GM12865 (cell line): Measurements from ENCODE around the gene GPR153.

Experiments used
- DNase-seq: peaks from one replicate; pipeline ENCODE4 v3.0.0; 2010; ENCODE audit warnings: low read depth
- H3K4me3 ChIP-seq: 2 replicates; pipeline ENCODE4 v1.5.1; 2011; ENCODE audit warnings: mild to moderate bottlenecking, low read depth, low read length, control low read depth
- CTCF ChIP-seq: IDR thresholded peaks from 2 replicates; pipeline ENCODE4 v1.5.1; 2011; ENCODE audit warnings: low read length, control low read depth, low read depth, inconsistent platforms; ENCODE audit not compliant: insufficient read depth; ENCODE audit errors: missing control alignments

Gene GPR153

GRCh38 chr1:6218375-6219164, 42.3 kb downstream of the GPR153 start:
- no peak for TF ChIP-seq CTCF
- DNase-seq = no peak
- no peak overlapping the region for H3K4me3 ChIP-seq

GRCh38 chr1:6212193-6212959, 48.5 kb downstream of the GPR153 start:
- DNase-seq = peak; percentile 61
- H3K4me3 ChIP-seq = no peak overlapping the region
- TF ChIP-seq CTCF = no peak

GRCh38 chr1:6211731-6212130, 49.2 kb downstream of the GPR153 start:
- no peak for TF ChIP-seq CTCF
- no peak overlapping the region for H3K4me3 ChIP-seq
- no peak for DNase-seq

GRCh38 chr1:6210591-6211355, 50.1 kb downstream of the GPR153 start:
- no peak for TF ChIP-seq CTCF
- no peak overlapping the region for H3K4me3 ChIP-seq
- no peak for DNase-seq

DNA sequence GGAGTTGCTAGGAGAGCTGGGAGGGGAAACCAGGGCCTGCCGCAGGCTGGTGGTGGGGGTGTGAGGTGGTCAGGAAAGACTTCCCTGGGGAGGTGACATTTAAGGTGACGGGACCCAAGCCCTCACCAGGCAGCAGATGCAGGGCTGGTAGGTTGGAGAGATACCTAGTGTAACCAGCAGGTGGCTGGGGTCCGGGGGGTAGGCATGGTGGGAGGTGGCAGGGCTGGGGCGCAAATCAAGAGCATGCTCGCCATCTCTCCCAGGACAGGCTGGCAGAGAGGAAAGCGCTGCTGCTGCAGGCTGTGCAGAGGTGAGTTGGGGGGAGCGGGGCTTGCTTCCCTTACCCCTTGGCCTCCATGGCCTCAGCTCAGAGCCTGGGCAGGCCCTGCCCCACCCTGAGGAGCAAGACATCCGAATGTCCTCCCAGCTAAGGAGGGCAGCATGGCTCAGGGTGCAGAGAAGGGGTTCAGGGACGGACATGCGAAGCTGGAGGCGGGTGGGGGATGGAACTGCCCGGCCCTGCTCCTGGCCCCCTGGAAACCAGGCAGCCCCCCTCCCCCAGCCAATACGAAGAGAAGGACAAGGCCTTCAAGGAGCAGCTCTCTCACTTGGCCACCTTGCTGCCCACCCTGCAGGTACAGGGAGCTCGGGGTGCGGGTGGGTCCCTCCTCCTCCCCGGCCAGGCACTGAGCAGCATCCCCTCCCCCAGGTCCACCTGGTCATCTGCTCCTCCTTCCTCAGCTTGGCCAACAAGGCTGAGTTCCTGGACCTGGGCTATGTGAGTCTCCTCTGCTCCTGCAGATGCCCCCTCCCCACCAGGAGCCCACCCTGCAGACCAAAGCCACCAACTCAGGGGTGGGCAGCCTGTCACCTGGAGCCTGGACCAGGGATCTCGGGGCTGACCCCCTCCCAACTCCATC, 51.0 kb downstream of the GPR153 start:
- no peak overlapping the region for H3K4me3 ChIP-seq
- TF ChIP-seq CTCF = peak; percentile 48
- DNase-seq = peak; percentile 53
